ENCODE data around the gene KCNMB2.
A peak's percentile ranks its signal among the peaks of the same experiment; 100 is the strongest.

Gene KCNMB2

GRCh38 chr3:178520451-178520850 lies 15.8 kb upstream of the KCNMB2 start:
- no peak for DNase-seq

GRCh38 chr3:178522200-178523052 lies 13.8 kb upstream of the KCNMB2 start:
- DNase-seq, result peak; percentile 60

- DNase-seq, result peak; percentile 39
These were observed 11.0 kb upstream of the KCNMB2 start for GRCh38 chr3:178525251-178525650.

DNA sequence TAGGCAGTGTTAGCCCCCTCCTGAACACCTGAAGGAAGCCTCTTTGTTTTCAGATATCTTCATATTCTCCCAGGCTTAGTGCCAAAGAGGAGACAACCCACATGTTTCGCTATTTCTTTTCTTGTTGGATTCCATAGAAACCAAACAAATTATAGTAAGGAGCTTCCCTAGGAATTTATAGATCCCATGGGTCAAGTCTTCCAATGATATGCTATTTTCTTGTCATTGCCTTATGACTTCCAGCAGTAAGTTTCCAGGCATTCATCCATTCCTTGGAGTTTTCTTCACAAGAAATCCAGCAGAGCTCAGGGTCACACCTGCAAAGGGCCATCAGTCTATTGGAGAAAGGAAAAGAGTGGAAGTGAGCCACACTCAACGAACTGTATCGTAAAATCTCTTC lies 9.9 kb upstream of the KCNMB2 start:
- DNase-seq, result peak; percentile 32

DNA sequence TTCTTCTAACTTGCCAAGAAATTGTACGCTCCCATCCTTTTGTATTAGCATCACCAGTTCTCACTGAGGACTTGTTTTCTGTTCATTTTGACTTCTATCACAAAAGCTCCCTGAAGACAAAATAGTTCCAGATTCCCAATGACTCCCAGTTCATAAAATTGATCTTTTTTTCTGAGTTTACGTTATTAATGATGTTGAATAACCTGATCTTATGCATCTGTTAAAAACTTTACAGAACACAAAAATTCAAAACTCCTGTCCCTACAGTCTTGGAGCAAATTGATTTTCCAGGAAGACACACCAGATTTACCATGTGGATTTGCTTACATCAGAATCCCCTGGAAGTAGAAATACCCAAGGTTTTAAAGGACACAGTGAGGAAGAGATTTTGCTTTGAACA lies 8.3 kb upstream of the KCNMB2 start:
- no peak for DNase-seq

GRCh38 chr3:178529606-178530225 lies 6.5 kb upstream of the KCNMB2 start:
- peak; percentile 60 for DNase-seq

DNA sequence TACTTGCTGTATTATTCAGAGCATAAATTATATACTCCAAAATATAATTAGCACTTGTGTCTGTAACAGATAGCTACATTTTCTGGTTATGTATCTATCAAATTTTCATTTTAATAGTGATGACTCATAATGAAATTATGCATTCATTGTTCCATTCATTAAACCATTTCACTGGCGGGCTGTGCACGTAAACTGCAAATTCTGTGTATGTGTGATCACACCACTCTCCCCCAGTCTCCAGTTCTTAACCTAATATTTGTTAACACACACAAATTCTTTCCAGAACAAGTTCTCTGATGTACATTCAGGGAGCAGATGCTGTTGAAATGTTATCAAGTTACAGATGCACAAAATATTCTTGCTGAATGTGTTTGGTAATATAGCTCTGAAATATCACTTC lies 3.8 kb upstream of the KCNMB2 start:
- DNase-seq, result peak; percentile 84

DNA sequence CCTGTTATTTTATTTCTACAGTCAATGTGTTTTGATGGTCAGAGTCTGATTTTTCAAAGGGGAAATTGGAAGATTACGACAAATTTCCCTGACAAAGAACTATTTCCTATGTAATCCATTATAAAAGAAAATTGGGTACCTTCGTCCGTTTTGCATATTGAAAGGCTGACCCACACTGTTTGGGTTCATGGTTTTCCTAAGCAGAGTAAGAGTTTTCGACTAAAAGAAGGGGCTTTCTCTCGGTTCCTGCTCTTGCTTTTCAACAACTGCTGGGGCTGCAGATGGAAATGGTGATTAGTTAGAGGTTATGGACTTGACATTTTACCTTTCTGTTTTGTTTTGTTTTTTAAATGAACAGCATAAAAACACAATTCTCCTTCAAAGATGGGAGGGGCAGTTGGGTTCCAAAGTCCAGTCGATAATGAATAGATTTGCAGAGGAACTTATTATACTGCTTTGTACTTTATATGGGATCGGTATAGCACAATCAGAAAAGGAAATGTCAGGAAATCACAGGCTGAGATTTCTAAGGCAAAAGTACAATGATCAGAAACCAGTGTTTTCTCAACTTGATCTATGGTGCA lies 978 bp downstream of the KCNMB2 start:
- peak; percentile 80 for DNase-seq

GRCh38 chr3:178538056-178538455 lies 1.8 kb downstream of the KCNMB2 start:
- peak; percentile 77 for DNase-seq

GRCh38 chr3:178540184-178540583 lies 3.9 kb downstream of the KCNMB2 start:
- DNase-seq, result no peak

- no peak for DNase-seq
These were observed 9.1 kb downstream of the KCNMB2 start for GRCh38 chr3:178545337-178545736.

- DNase-seq, result no peak
These were observed 9.8 kb downstream of the KCNMB2 start for GRCh38 chr3:178546079-178546478.

DNA sequence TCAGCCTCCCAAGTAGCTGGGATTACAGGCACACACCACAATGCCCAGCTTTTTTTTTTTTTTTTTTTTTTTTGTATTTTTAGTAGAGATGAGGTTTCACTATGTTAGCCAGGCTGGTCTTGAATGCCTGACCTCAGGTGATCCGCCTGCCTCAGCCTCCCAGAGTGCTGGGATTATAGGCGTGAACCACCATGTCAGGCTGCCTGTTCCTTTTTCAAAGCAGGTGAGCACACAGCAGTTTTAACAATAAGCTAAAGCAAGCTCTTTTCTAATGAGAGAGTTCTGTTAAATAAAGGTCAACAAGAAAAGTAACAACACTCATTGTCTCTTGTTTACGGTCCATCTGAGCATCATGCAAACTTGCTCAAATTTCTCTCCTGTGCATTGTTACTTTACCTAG lies 13.2 kb downstream of the KCNMB2 start:
- DNase-seq, result peak; percentile 35

GRCh38 chr3:178551916-178552321 lies 15.7 kb downstream of the KCNMB2 start:
- DNase-seq, result peak; percentile 45

DNA sequence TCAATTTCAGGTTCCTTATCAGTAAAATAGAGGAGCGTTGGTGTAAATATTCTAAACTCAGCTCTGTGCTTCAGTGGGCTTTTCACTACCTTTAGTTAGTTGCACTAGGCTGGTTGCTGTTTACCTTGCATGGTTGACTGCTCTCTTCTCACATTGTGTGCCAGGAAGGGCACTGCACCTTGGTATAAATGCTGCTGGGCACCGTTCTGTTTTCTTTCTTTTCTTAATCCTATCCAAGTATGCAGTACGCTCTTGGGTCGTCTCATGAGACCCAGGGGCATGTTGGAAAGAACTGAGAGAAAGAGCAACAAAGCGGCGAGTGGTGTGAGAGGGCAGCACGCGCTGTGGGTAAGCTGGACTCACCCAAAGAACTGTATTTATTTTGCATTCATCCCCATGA lies 22.4 kb downstream of the KCNMB2 start:
- peak; percentile 98 for DNase-seq

DNA sequence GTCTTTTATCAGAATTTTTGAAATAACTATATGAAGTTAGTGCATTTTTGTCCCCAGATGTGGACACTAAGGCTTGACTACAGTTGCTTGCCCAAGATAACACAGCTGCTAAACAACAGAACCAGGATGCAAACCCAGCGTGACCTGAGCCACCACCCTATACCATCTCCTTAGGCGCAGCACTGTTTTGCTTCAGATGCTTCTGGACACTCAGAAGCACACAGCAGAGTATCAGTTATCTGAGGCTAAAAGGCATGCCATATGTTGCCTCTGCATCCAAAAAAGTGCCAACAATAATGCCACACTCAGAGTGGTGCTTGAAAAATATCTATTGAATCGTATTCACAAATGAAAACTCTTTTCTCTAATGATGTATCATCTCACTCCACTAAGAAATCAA lies 24.5 kb downstream of the KCNMB2 start:
- peak; percentile 59 for DNase-seq

DNA sequence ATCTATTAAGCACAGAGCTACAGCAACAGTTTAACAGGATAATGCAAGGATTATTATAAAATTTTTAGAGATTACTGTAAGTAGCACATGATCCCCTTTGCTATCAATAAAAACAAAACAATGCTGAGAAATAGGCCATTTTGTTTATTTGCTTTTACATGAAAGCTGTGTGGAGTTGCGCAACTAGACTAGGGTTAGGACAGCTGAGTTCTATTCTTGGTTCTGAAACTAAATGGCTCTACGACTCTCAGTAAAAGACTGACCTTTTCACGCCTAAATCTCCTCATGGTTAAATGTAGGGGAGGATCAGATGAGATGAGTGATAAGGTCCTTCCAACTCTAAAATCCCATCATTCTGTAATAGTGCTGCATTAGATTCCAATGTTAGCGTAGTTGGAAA lies 25.0 kb downstream of the KCNMB2 start:
- peak; percentile 27 for DNase-seq

- no peak for DNase-seq
These were observed 26.1 kb downstream of the KCNMB2 start for GRCh38 chr3:178562143-178562946.

DNA sequence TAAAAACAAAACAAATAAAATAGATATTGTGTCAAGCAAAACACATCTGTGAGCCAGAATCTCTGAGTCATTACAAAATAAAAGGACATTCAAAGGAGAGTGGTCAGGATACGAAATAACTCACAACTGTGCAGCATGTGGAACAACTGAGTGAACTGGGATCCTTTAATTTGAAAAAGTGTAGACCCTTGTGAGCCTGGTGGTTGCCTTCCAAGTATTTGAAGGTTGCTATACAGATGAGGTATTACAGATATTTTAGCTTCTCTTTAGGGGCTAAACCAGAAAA lies 26.7 kb downstream of the KCNMB2 start:
- DNase-seq, result no peak

DNA sequence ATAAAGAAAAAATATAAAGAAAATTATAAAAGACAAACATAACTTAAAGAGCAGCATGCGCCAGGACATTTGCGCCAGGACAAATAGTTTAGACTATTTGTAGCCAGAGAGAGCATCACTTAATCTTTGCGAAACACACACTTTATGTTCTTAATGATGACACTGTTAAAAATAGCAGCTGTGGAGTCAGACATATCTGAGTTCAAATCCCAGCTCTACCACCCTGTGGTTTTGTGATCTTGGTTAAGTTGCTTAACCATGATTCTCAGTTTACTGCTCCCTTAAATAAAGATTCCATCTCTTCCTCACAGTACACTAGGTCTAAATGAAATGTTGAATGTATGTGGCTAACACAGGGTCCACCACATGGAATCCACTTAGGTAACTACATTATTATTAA lies 31.4 kb downstream of the KCNMB2 start:
- DNase-seq, result no peak

- no peak for DNase-seq
These were observed 32.0 kb downstream of the KCNMB2 start for GRCh38 chr3:178568155-178568731.

DNA sequence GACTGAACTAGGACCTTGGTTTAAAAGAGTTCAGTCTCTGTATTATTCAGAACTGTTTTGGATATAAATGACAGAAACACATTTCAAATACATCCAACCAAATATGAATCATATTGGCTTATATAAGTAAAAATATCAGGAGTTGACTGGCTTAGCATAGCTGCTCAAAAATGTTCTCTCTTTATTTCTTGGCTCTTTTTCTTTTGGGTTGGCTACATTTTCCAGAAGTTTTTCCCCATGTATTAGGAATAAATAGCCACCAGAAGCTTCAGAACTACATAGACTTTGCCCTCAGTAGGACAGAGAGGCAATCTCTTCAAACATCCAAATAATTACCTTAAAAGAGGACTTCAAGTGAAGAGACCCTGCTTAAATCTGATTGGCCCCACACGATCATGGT lies 32.7 kb downstream of the KCNMB2 start:
- no peak for DNase-seq

DNA sequence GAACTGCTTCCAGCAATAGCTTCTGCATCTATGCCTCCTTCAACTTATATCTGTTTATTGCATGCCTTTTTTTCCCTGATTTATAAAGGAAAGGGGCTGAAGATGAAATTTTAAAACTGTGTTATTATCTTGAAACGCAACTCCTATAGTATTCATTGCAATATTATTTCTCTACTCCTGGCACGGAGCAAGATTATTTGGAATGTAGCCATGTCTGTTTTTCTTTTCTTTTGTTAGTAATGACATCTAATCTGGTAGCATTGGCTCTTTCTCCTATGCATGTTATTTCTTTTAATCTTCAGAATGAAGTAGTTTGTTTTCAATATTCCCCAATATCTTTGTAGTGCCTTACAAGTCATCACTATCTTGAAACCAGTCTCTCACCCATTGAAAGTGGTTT lies 33.6 kb downstream of the KCNMB2 start:
- DNase-seq, result no peak
